Choroid plexus epithelial cell (primary cell): ENCODE results near the gene TMEM50B.

Experiments
- DNase-seq: peaks from one replicate; pipeline ENCODE4 v3.0.0-alpha.2; 2010; ENCODE audit warnings: low read depth
- H3K4me3 ChIP-seq: 2 replicates; pipeline ENCODE4 v1.5.1; 2011; ENCODE audit warnings: low read depth, mild to moderate bottlenecking, control low read depth, low read length, moderate library complexity
- TF ChIP-seq, protein P1 (sequence below): conservative IDR thresholded peaks from 2 replicates; pipeline ENCODE4 v1.5.1; 2011; ENCODE audit warnings: low read depth, mild to moderate bottlenecking, control low read depth, inconsistent platforms, low read length, moderate library complexity

TMEM50B gene

GRCh38 chr21:33443194-33443593 is 36.6 kb downstream of the TMEM50B start:
- H3K4me3 ChIP-seq: no peak overlapping the region
- DNase-seq: no peak
- TF ChIP-seq, protein P1, sequence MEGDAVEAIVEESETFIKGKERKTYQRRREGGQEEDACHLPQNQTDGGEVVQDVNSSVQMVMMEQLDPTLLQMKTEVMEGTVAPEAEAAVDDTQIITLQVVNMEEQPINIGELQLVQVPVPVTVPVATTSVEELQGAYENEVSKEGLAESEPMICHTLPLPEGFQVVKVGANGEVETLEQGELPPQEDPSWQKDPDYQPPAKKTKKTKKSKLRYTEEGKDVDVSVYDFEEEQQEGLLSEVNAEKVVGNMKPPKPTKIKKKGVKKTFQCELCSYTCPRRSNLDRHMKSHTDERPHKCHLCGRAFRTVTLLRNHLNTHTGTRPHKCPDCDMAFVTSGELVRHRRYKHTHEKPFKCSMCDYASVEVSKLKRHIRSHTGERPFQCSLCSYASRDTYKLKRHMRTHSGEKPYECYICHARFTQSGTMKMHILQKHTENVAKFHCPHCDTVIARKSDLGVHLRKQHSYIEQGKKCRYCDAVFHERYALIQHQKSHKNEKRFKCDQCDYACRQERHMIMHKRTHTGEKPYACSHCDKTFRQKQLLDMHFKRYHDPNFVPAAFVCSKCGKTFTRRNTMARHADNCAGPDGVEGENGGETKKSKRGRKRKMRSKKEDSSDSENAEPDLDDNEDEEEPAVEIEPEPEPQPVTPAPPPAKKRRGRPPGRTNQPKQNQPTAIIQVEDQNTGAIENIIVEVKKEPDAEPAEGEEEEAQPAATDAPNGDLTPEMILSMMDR: no peak

DNA sequence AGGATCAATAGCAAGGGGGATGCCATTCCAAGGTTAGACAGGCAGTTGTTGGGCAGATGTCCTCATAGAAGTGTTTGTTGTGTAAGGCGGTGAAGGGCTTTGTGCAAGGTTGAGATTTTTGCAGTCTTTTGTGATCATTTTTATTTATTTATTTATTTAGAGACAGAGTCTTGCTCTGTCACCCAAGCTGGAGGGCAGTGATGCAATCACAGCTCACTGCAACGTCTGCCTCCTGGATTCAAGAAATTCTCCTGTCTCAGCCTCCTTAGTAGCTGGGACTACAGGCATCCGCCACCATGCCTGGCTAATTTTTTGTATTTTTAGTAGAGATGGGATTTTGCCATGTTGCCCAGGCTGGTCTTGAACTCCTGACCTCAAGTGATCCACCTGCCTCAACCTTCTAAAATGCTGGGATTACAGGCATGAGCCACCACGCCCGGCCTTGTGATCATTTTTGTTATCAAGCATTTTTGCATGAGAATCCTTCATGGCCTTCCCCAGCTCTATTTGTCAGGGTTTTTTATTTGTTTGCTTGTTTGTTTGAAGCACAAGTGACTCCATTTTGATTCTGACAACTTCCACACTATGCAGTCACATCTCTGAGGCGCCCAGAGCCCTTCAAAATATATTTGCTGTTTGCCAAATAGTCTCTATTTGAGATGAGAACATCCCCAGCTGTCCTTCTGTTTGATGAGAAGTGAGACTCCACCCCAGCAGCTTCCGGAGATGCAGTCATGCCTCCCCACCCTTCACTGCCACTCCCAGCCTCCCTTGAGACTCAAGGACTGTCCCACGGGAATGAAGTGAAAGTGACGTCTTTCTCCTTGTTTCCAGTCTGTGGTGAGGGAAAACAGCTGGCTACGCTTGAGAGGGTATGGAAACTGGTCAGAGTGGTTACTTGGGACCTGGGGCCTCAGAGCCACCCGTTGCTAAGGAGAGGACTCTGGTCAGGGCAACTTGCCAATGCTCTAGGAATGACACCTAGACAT is 38.0 kb downstream of the TMEM50B start:
- TF ChIP-seq, protein P1: no peak
- peak; percentile 70 for DNase-seq
- no peak overlapping the region for H3K4me3 ChIP-seq

GRCh38 chr21:33437140-33437539 is 42.6 kb downstream of the TMEM50B start:
- H3K4me3 ChIP-seq: no peak overlapping the region
- no peak for DNase-seq
- TF ChIP-seq, protein P1: no peak

DNA sequence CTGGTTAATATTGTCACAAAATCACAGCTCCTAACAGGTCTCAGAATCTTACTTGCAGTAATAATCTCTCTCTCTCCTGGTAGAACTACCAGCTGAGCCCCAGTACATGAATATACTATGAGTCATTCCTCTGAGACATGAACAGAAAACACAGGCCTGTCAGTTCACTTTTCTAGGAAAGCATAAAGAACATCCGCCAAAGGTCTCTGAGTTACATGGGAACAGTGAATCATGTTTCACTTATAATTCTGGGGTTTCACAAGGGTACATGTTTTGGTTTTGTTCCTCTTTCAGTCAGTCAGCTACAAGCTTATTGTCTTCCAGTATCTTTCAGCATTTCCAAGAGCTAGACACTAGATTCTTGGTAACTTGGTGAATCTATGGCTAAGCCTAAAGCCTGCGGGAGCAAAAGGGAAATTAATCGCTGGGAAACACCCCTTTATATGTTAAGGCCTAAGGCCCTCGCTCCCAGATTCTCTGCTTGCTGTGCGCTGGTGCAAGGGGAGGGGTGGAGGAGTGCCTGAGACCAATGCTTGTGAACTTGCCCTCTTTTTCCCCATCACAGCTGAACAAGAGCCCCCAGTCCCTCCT is 44.9 kb downstream of the TMEM50B start:
- TF ChIP-seq, protein P1: no peak
- peak; percentile 96 for DNase-seq
- H3K4me3 ChIP-seq: no peak overlapping the region

DNA sequence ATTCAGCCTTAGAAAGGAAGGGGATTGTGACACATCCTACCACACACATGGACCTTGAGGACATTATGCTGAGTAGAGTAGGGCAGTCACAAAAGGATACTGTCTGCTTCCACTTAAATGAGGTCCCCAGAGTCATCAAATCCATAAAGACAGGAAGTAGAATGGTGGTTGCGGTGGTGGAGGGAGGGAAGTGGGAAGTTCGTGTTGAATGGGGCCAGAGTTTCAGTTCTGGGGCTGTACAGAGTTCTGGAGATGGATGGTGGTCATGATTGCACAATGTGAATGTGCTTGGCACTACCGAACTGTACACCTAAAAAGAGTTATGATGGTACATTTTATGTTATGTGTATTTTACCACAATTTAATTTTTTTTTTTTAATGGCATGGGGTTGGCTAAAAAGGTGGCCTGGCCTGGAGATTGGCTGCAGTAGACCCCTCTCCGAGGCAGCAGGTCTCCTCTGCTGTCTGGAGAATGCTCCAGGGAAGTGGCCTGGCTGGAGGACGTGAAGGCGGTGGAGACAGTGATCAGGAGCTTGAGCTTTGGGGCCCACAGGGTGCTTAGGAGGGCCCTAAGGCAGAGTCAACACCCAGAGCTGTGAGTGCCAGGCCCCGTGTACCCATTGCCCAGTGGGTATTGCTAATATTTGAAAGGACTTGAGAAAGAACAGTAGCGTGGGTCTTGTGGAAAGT is 46.2 kb downstream of the TMEM50B start:
- TF ChIP-seq, protein P1: no peak
- DNase-seq: no peak
- H3K4me3 ChIP-seq: no peak overlapping the region

DNA sequence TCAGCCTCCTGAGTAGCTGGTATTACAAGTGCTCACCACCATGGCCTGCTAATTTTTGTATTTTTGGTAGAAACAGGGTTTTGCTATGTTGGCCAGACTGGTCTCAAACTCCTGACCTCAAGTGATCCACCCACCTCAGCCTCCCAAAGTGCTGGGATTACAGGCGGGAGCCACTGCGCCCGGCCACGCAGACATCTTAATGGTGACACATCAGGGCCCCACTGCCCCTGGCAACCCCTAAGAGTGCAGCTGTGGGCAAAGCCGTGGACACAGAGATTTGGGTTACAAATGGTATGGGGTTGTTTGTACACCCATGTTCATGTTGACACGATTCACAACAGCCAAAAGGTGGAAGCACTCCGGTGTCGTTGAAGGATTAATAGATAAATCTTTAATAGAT is 46.8 kb downstream of the TMEM50B start:
- TF ChIP-seq, protein P1: no peak
- H3K4me3 ChIP-seq: no peak overlapping the region
- DNase-seq: no peak
